Activated T-cell treated with anti-CD3 and anti-CD28 coated beads, Interleukin-2, amount 50 U/mL, for 4 hours (primary cell): Measurements from ENCODE around the gene CILP2. TPM values are rescaled to one million over a fixed set of nuclear protein-coding genes. Genes with fewer than 3 reads are reported as not detected.

Experiments used
- ATAC-seq, 2 donors: fragments of 200-7000 bp; cut with Tn5 transposase; one replicate each; pipeline ENCODE4 v1.10.0; 2021
- DNase-seq: peaks from one replicate; pipeline ENCODE4 v3.0.0-alpha.2; 2020
- H3K27me3 Mint-ChIP-seq: one replicate; pipeline ENCODE4 v1.8.0; 2021; ENCODE audit warnings: low read depth, mixed read lengths
- H3K36me3 Mint-ChIP-seq: one replicate; pipeline ENCODE4 v1.8.0; 2022; ENCODE audit warnings: mixed read lengths; ENCODE audit not compliant: insufficient read depth
- H3K4me1 Mint-ChIP-seq: one replicate; pipeline ENCODE4 v1.8.0; 2021; ENCODE audit warnings: low read depth, mixed read lengths
- H3K4me3 Mint-ChIP-seq: one replicate; pipeline ENCODE4 v1.8.0; 2021; ENCODE audit warnings: mild to moderate bottlenecking, moderate library complexity, mixed read lengths
- H3K9me3 Mint-ChIP-seq: one replicate; pipeline ENCODE4 v1.8.0; 2021; ENCODE audit warnings: mixed read lengths
- total RNA-seq, 3 donors: library from RNA; stranded (reverse); gene quantifications; one replicate each; pipeline ENCODE4 v1.2.1, GENCODE V29; 2021

The CILP2 gene
- total RNA-seq, 3 donors from 2014 or later: 0.13 to 0.19 (median 0.18) TPM

- peaks cover 3% of the 10 kb centered on the region for H3K36me3 Mint-ChIP-seq
- ATAC-seq: no peak
Observed at GRCh38 chr19:19578252-19578651, 40.2 kb downstream of the CILP2 start.

GRCh38 chr19:19579533-19580361, 41.7 kb downstream of the CILP2 start:
- ATAC-seq (peak in 1 of 2 donors; percentile 27), DNase-seq (no peak)
- no peak overlapping the region for H3K4me3 Mint-ChIP-seq
- peaks cover 3% of the 10 kb centered on the region for H3K36me3 Mint-ChIP-seq
- no peaks in the 10 kb centered on the region for H3K9me3 Mint-ChIP-seq
- peaks cover 11% of the 10 kb centered on the region for H3K4me1 Mint-ChIP-seq
- H3K27me3 Mint-ChIP-seq: no peaks in the 10 kb centered on the region

More at GRCh38 chr19:19578252-19578651, 40.2 kb downstream of the CILP2 start:
- Mint-ChIP-seq H3K4me1 (peaks cover 11% of the 10 kb centered on the region), H3K9me3 (no peaks in the 10 kb centered on the region), H3K27me3 (no peaks in the 10 kb centered on the region), H3K4me3 (no peak overlapping the region)
- no peak for DNase-seq

GRCh38 chr19:19580418-19580817, 42.4 kb downstream of the CILP2 start:
- DNase-seq (no peak), ATAC-seq (no peak)
- H3K27me3 Mint-ChIP-seq: no peaks in the 10 kb centered on the region
- H3K9me3 Mint-ChIP-seq: no peaks in the 10 kb centered on the region
- H3K4me3 Mint-ChIP-seq: no peak overlapping the region
- H3K36me3 Mint-ChIP-seq: peaks cover 4% of the 10 kb centered on the region
- peaks cover 11% of the 10 kb centered on the region for H3K4me1 Mint-ChIP-seq

GRCh38 chr19:19581391-19581790, 43.3 kb downstream of the CILP2 start:
- Mint-ChIP-seq H3K27me3 (no peaks in the 10 kb centered on the region), H3K36me3 (peaks cover 8% of the 10 kb centered on the region), H3K4me3 (no peak overlapping the region), H3K4me1 (peaks cover 11% of the 10 kb centered on the region), H3K9me3 (no peaks in the 10 kb centered on the region)
- ATAC-seq (no peak), DNase-seq (no peak)

DNA sequence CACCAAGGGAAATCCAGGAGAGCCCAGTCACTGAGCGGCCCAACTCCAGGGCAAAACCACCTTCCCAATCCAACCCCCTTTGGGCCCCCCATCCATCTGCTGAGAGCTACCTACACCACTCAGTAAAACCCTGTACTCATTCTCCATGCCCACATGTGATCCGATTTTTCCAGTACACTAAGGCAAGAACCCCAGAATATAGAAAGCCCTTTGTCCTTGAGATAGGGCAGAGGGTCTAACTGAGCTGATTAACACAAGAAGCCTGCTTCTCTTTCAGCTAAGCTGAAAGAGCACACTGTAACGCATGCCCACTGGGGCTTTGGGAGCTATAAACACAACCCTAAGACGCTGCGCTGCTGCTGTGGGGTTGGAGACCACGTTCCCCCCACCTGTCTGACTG, 44.4 kb downstream of the CILP2 start:
- H3K4me1 Mint-ChIP-seq: peaks cover 11% of the 10 kb centered on the region
- H3K27me3 Mint-ChIP-seq: no peaks in the 10 kb centered on the region
- no peak overlapping the region for H3K4me3 Mint-ChIP-seq
- H3K36me3 Mint-ChIP-seq: peaks cover 8% of the 10 kb centered on the region
- ATAC-seq: no peak
- DNase-seq: no peak
- H3K9me3 Mint-ChIP-seq: no peaks in the 10 kb centered on the region

DNA sequence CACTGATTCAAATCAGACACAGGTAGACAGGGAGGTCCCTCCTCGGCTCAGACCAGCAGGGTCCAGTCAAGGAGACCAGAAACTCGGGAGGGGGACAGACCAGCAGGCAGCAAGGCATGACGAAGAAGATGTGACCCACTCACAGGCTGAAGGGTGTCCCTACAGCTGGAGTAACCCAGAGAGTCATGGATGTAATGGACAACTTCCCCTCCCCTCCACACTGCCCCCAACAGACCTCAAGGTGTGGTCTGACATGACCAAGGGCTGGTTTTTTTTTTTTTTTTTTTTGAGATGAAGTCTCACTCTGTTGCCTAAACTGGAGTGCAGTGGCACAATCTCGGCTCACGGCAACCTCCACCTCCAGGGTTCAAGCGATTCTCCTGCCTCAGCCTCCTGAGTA, 46.3 kb downstream of the CILP2 start:
- Mint-ChIP-seq H3K4me1 (peaks cover 23% of the 10 kb centered on the region), H3K27me3 (no peaks in the 10 kb centered on the region), H3K36me3 (peaks cover 8% of the 10 kb centered on the region), H3K4me3 (no peak overlapping the region), H3K9me3 (no peaks in the 10 kb centered on the region)
- ATAC-seq: no peak
- no peak for DNase-seq

- H3K36me3 Mint-ChIP-seq: peaks cover 8% of the 10 kb centered on the region
- ATAC-seq (no peak), DNase-seq (no peak)
- H3K9me3 Mint-ChIP-seq: no peaks in the 10 kb centered on the region
- H3K27me3 Mint-ChIP-seq: no peaks in the 10 kb centered on the region
- H3K4me1 Mint-ChIP-seq: peaks cover 42% of the 10 kb centered on the region
- H3K4me3 Mint-ChIP-seq: no peak overlapping the region
Observed at GRCh38 chr19:19587771-19588170, 49.7 kb downstream of the CILP2 start.

DNA sequence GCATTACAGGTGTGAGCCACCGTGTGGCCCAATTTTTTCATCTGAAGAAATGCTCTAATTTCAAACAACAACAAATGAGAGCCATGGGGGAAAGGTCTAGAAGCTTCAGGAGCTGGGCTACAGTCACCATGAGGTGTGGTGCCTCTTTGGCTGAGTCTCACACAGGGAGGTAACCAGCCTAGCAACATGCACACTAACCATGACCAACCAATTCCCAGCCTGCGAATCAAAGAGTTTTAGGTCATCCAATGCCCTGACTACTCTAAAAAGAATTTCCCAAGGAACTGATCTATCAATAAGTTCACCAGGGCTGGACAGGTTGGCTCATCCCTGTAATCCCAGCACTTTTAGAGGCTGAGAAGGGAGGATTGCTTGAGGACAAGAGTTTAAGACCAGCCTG, 50.5 kb downstream of the CILP2 start:
- Mint-ChIP-seq H3K4me3 (no peak overlapping the region), H3K9me3 (no peaks in the 10 kb centered on the region), H3K4me1 (peaks cover 44% of the 10 kb centered on the region), H3K36me3 (peaks cover 8% of the 10 kb centered on the region), H3K27me3 (no peaks in the 10 kb centered on the region)
- ATAC-seq: no peak
- no peak for DNase-seq

GRCh38 chr19:19591133-19591825, 53.2 kb downstream of the CILP2 start:
- peak overlapping the region; percentile 42 for H3K4me3 Mint-ChIP-seq
- H3K27me3 Mint-ChIP-seq: no peaks in the 10 kb centered on the region
- H3K36me3 Mint-ChIP-seq: peaks cover 7% of the 10 kb centered on the region
- no peaks in the 10 kb centered on the region for H3K9me3 Mint-ChIP-seq
- H3K4me1 Mint-ChIP-seq: peaks cover 63% of the 10 kb centered on the region
- peak; percentile 97 to 98 for ATAC-seq
- peak; percentile 63 for DNase-seq

DNA sequence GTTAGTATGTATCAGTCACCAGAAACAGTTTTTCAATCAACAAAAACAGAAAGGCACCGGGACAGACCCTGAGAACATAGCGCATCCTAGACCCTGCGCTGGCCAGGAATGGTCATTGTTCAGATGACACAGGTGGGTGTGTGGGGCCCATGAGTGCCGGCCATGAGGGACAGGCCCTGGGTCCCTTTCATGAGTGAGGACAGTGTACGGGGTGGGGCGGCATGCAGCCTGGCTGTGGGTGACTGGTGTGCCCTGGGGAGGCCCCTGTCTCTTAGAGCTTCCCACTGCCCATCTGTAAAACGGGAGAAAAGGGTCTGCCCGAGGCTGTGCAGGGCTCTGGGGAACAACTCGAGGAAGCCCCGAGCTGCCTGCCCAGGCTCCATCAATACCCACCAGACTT, 54.6 kb downstream of the CILP2 start:
- H3K4me1 Mint-ChIP-seq: peaks cover 72% of the 10 kb centered on the region
- DNase-seq: no peak
- ATAC-seq: no peak

DNA sequence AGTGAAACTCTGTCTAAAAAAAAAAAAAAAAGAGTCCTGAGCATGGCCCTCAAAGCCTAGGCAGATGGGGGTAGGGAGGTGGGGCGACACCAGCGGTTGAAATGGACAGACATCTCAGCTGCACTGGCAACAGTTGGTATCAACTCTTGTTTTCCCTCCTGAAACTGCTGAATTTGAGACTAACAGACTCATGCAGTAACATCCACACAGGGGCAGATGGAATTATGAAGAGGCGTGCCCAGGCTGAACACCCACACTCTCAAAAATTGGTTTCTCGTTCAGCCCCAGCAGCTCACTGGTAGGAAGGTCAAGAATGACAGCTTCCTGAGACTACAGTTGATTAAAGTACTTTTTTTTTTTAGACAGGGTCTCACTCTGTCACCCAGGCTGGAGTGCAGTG, 56.3 kb downstream of the CILP2 start:
- H3K36me3 Mint-ChIP-seq: peaks cover 9% of the 10 kb centered on the region
- DNase-seq (peak; percentile 15), ATAC-seq (no peak)
- H3K4me1 Mint-ChIP-seq: peaks cover 76% of the 10 kb centered on the region
- no peaks in the 10 kb centered on the region for H3K27me3 Mint-ChIP-seq
- H3K4me3 Mint-ChIP-seq: no peak overlapping the region
- H3K9me3 Mint-ChIP-seq: no peaks in the 10 kb centered on the region

More for the DNA sequence above, 54.6 kb downstream of the CILP2 start:
- Mint-ChIP-seq H3K9me3 (no peaks in the 10 kb centered on the region), H3K36me3 (peaks cover 8% of the 10 kb centered on the region), H3K27me3 (no peaks in the 10 kb centered on the region), H3K4me3 (no peak overlapping the region)

DNA sequence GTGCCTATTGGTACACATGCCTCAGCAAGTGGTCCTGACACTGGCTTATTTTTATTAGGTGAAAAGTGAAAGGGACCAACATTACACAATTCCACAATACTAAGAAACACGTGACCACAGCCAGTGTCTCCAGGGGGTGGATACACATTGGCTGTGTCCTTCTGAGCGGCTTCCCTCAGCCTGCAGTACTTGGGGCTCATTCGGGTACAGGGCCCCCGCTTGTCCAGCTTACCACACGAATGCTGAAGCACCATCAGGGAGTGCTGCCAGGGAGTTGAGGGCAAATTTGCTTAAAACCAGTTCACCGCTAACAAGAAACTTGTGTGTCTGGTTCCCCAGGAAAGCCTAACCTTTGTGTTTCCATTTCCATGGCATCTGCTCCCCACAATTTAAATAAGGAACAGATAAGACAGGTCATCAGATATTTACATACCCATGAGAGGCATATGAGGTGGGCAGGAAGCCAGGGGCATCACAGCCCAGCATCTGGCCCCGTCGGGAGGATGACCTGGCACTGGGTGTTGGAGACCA, 57.2 kb downstream of the CILP2 start:
- Mint-ChIP-seq H3K36me3 (peaks cover 9% of the 10 kb centered on the region), H3K4me3 (no peak overlapping the region), H3K9me3 (no peaks in the 10 kb centered on the region), H3K27me3 (no peaks in the 10 kb centered on the region), H3K4me1 (peaks cover 72% of the 10 kb centered on the region)
- DNase-seq (no peak), ATAC-seq (no peak)
